ENCODE results near the gene SH3RF3.

- no peak for TF ChIP-seq CTCF (IDR thresholded peaks at IDR 0.05)
- TF ChIP-seq EZH2phosphoT487 (IDR thresholded peaks at IDR 0.05) = no peak
These were observed 166.7 kb downstream of the SH3RF3 start for GRCh38 chr2:109295781-109296117.
